HL-60 (cell line): Measurements from ENCODE around the gene DCXR.

Experiments used
- DNase-seq, 2 experiments: peaks; one replicate each; pipeline ENCODE4 v3.0.0-alpha.2; 2010 to 2020; ENCODE audit warnings: low read depth in 1 of 2, low spot score in 1 of 2
- H3K27ac ChIP-seq: fragments of 250-450 bp; sonication (Bioruptor Pico); replicated peaks from 2 replicates; pipeline ENCODE4 v1.5.1; 2020; ENCODE audit warnings: mild to moderate bottlenecking, moderate library complexity
- H3K27me3 ChIP-seq: fragments of 250-450 bp; sonication (Bioruptor Pico); 2 replicates; pipeline ENCODE4 v1.5.1; 2021; ENCODE audit warnings: mild to moderate bottlenecking, moderate library complexity; ENCODE audit not compliant: insufficient read depth, poor library complexity, severe bottlenecking
- H3K4me3 ChIP-seq: replicated peaks from 2 replicates; pipeline ENCODE4 v1.5.1; 2011; ENCODE audit warnings: mild to moderate bottlenecking, control low read depth, low read length; ENCODE audit not compliant: insufficient read depth
- GABPA ChIP-seq: IDR thresholded peaks from 2 replicates; pipeline ENCODE4 v1.6.1; 2012; ENCODE audit warnings: low read depth
- POLR2AphosphoS5 ChIP-seq: IDR thresholded peaks from 2 replicates; pipeline ENCODE4 v1.6.1; 2012; ENCODE audit warnings: low read depth
- SPI1 ChIP-seq: IDR thresholded peaks from 2 replicates; pipeline ENCODE4 v1.6.1; 2012; ENCODE audit warnings: low read depth, mild to moderate bottlenecking, borderline replicate concordance
- TF ChIP-seq, protein P1 (sequence below): IDR thresholded peaks from one replicate; pipeline ENCODE4 v1.5.1; 2011; ENCODE audit warnings: low read length, control low read depth, inconsistent platforms; ENCODE audit not compliant: insufficient read depth
- TF ChIP-seq, protein P2 (sequence below): IDR thresholded peaks from 2 replicates; pipeline ENCODE4 v1.6.1; 2012; ENCODE audit warnings: low read depth; ENCODE audit not compliant: insufficient replicate concordance

Gene DCXR

DNA sequence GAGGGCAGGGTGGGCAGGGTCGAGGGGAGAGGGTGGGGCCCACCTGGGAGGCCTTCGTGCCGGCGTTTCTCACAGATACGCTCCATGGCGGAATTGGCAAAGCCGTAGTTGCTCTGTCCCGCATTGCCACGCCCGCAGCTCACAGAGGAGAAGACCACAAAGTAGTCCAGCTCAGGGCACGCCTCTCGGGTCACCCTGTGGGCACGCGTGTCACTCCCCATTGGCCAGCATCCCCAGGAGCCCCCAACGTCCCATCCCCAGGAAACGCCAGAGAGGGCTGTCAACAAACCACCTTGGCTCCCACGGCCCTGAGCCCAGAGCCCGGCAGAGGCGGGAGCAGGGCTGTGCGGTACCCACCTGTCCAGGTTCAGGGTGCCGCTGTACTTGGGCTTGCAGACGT, 44.5 kb upstream of the DCXR start:
- Histone ChIP-seq H3K27me3 (no peaks in the 10 kb centered on the region), H3K4me3 (no peak overlapping the region), H3K27ac (no peak overlapping the region)
- TF ChIP-seq, protein P1, sequence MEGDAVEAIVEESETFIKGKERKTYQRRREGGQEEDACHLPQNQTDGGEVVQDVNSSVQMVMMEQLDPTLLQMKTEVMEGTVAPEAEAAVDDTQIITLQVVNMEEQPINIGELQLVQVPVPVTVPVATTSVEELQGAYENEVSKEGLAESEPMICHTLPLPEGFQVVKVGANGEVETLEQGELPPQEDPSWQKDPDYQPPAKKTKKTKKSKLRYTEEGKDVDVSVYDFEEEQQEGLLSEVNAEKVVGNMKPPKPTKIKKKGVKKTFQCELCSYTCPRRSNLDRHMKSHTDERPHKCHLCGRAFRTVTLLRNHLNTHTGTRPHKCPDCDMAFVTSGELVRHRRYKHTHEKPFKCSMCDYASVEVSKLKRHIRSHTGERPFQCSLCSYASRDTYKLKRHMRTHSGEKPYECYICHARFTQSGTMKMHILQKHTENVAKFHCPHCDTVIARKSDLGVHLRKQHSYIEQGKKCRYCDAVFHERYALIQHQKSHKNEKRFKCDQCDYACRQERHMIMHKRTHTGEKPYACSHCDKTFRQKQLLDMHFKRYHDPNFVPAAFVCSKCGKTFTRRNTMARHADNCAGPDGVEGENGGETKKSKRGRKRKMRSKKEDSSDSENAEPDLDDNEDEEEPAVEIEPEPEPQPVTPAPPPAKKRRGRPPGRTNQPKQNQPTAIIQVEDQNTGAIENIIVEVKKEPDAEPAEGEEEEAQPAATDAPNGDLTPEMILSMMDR, result no peak
- TF ChIP-seq GABPA (no peak), POLR2AphosphoS5 (no peak), SPI1 (no peak)
- TF ChIP-seq, protein P2, sequence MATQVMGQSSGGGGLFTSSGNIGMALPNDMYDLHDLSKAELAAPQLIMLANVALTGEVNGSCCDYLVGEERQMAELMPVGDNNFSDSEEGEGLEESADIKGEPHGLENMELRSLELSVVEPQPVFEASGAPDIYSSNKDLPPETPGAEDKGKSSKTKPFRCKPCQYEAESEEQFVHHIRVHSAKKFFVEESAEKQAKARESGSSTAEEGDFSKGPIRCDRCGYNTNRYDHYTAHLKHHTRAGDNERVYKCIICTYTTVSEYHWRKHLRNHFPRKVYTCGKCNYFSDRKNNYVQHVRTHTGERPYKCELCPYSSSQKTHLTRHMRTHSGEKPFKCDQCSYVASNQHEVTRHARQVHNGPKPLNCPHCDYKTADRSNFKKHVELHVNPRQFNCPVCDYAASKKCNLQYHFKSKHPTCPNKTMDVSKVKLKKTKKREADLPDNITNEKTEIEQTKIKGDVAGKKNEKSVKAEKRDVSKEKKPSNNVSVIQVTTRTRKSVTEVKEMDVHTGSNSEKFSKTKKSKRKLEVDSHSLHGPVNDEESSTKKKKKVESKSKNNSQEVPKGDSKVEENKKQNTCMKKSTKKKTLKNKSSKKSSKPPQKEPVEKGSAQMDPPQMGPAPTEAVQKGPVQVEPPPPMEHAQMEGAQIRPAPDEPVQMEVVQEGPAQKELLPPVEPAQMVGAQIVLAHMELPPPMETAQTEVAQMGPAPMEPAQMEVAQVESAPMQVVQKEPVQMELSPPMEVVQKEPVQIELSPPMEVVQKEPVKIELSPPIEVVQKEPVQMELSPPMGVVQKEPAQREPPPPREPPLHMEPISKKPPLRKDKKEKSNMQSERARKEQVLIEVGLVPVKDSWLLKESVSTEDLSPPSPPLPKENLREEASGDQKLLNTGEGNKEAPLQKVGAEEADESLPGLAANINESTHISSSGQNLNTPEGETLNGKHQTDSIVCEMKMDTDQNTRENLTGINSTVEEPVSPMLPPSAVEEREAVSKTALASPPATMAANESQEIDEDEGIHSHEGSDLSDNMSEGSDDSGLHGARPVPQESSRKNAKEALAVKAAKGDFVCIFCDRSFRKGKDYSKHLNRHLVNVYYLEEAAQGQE, result no peak
- DNase-seq, result no peak

GRCh38 chr17:82081546-82081945, 44.0 kb upstream of the DCXR start:
- DNase-seq, result no peak
- TF ChIP-seq SPI1, result no peak
- TF ChIP-seq, protein P1, result no peak
- TF ChIP-seq GABPA, result no peak
- TF ChIP-seq, protein P2, result no peak
- TF ChIP-seq POLR2AphosphoS5, result no peak
- Histone ChIP-seq H3K27me3 (no peaks in the 10 kb centered on the region), H3K27ac (no peak overlapping the region), H3K4me3 (no peak overlapping the region)

- Histone ChIP-seq H3K27me3 (no peaks in the 10 kb centered on the region), H3K4me3 (no peak overlapping the region), H3K27ac (no peak overlapping the region)
- TF ChIP-seq POLR2AphosphoS5 (no peak; the same call in none of the 2 replicates), GABPA (no peak), SPI1 (no peak)
- TF ChIP-seq, protein P2, result no peak
- TF ChIP-seq, protein P1, result no peak
- no peak for DNase-seq
Measured at GRCh38 chr17:82080789-82081464, 43.4 kb upstream of the DCXR start.
